Fibroblast of skin of back (primary cell): ENCODE measurements around the gene PAK4.
"Not testable (repeated sequence)": the region's sequence is repeated elsewhere in the genome, so short reads cannot be mapped to it uniquely, and the experiment has no call there.

Experiments used
- DNase-seq: peaks from one replicate; pipeline ENCODE4 v3.0.0-alpha.2; 2013

Gene PAK4

GRCh38 chr19:39100500-39101166 is 25.0 kb upstream of the PAK4 start:
- DNase-seq, result no peak

GRCh38 chr19:39103151-39103550 is 22.4 kb upstream of the PAK4 start:
- DNase-seq, result no peak

GRCh38 chr19:39104186-39104596 is 21.4 kb upstream of the PAK4 start:
- no peak for DNase-seq

GRCh38 chr19:39106194-39106593 is 19.4 kb upstream of the PAK4 start:
- DNase-seq, result no peak

- no peak for DNase-seq
Observed at GRCh38 chr19:39109641-39110040, 15.9 kb upstream of the PAK4 start.

- peak; percentile 35 for DNase-seq
Observed at GRCh38 chr19:39110263-39110967, 15.2 kb upstream of the PAK4 start.

GRCh38 chr19:39111593-39112199 is 13.9 kb upstream of the PAK4 start:
- DNase-seq, result no peak

GRCh38 chr19:39112338-39112890 is 13.2 kb upstream of the PAK4 start:
- no peak for DNase-seq

GRCh38 chr19:39113199-39113598 is 12.4 kb upstream of the PAK4 start:
- DNase-seq, result no peak

- DNase-seq, result no peak
Observed at GRCh38 chr19:39115105-39115847, 10.3 kb upstream of the PAK4 start.

GRCh38 chr19:39117023-39117422 is 8.6 kb upstream of the PAK4 start:
- not testable (repeated sequence) for DNase-seq

GRCh38 chr19:39119830-39120229 is 5.8 kb upstream of the PAK4 start:
- no peak for DNase-seq

GRCh38 chr19:39122934-39123731 is 2.5 kb upstream of the PAK4 start:
- DNase-seq, result no peak

- DNase-seq, result no peak
Observed at GRCh38 chr19:39124136-39124764, 1.3 kb upstream of the PAK4 start.

- DNase-seq, result no peak
Observed at GRCh38 chr19:39125199-39125553, 410 bp upstream of the PAK4 start.

- DNase-seq, result peak; percentile 35
Observed at GRCh38 chr19:39126312-39127187, 964 bp downstream of the PAK4 start.

- no peak for DNase-seq
Observed at GRCh38 chr19:39127812-39128515, 2.4 kb downstream of the PAK4 start.

- DNase-seq, result no peak
Observed at GRCh38 chr19:39128516-39129079, 3.0 kb downstream of the PAK4 start.

- DNase-seq, result no peak
Observed at GRCh38 chr19:39129116-39129515, 3.5 kb downstream of the PAK4 start.
